ENCODE results near the gene MPC2. TPM values are rescaled to one million over a fixed set of nuclear protein-coding genes. Genes with fewer than 3 reads are reported as not detected.
"Not testable (repeated sequence)": the region's sequence is repeated elsewhere in the genome, so short reads cannot be mapped to it uniquely, and the experiment has no call there.

Gene MPC2
- total RNA-seq, 1 donor from 2014 or later: 81.3 TPM

GRCh38 chr1:167935216-167936067, 1.4 kb downstream of the MPC2 start:
- no peaks in the 10 kb centered on the region for H3K9me3 Mint-ChIP-seq (ENCODE audit: low read depth)
- peak overlapping the region; percentile 98 for H3K4me3 Mint-ChIP-seq (ENCODE audit: low read depth)
- DNase-seq (ENCODE audit: low spot score, unreplicated experiment): no peak
- no peaks in the 10 kb centered on the region for H3K27me3 Mint-ChIP-seq
- TF ChIP-seq CTCF (IDR thresholded peaks at IDR 0.05; ENCODE audit: unreplicated experiment): peak; percentile 4
- no peaks in the 10 kb centered on the region for H3K36me3 Mint-ChIP-seq (ENCODE audit: insufficient read depth)
- H3K4me1 Mint-ChIP-seq (ENCODE audit: low read depth): peaks cover 27% of the 10 kb centered on the region
- peak overlapping the region; percentile 100 for H3K27ac Mint-ChIP-seq

- TF ChIP-seq CTCF (IDR thresholded peaks at IDR 0.05; ENCODE audit: unreplicated experiment): no peak
- Mint-ChIP-seq H3K9me3 (ENCODE audit: low read depth) (no peaks in the 10 kb centered on the region), H3K4me1 (ENCODE audit: low read depth) (peaks cover 33% of the 10 kb centered on the region), H3K36me3 (ENCODE audit: insufficient read depth) (no peaks in the 10 kb centered on the region), H3K27ac (peak overlapping the region; percentile 100), H3K4me3 (ENCODE audit: low read depth) (peak overlapping the region; percentile 98), H3K27me3 (no peaks in the 10 kb centered on the region)
- DNase-seq (ENCODE audit: low spot score, unreplicated experiment): no peak
These were observed 2.3 kb downstream of the MPC2 start for GRCh38 chr1:167934426-167935215.

- peak overlapping the region; percentile 98 for H3K4me3 Mint-ChIP-seq (ENCODE audit: low read depth)
- H3K4me1 Mint-ChIP-seq (ENCODE audit: low read depth): peaks cover 34% of the 10 kb centered on the region
- no peak for TF ChIP-seq CTCF (IDR thresholded peaks at IDR 0.05; ENCODE audit: unreplicated experiment)
These were observed 3.1 kb downstream of the MPC2 start for GRCh38 chr1:167933788-167934187.

GRCh38 chr1:167929725-167930124, 7.1 kb downstream of the MPC2 start:
- no peak overlapping the region for H3K4me3 Mint-ChIP-seq (ENCODE audit: low read depth)
- no peak for TF ChIP-seq CTCF (IDR thresholded peaks at IDR 0.05; ENCODE audit: unreplicated experiment)
- no peaks in the 10 kb centered on the region for H3K9me3 Mint-ChIP-seq (ENCODE audit: low read depth)
- no peak for DNase-seq (ENCODE audit: low spot score, unreplicated experiment)
- peaks cover 51% of the 10 kb centered on the region for H3K4me1 Mint-ChIP-seq (ENCODE audit: low read depth)
- no peaks in the 10 kb centered on the region for H3K36me3 Mint-ChIP-seq (ENCODE audit: insufficient read depth)
- H3K27me3 Mint-ChIP-seq: no peaks in the 10 kb centered on the region
- H3K27ac Mint-ChIP-seq: peak overlapping the region; percentile 71

More at GRCh38 chr1:167933788-167934187, 3.1 kb downstream of the MPC2 start:
- Mint-ChIP-seq H3K36me3 (ENCODE audit: insufficient read depth) (no peaks in the 10 kb centered on the region), H3K27me3 (no peaks in the 10 kb centered on the region), H3K27ac (peak overlapping the region; percentile 46), H3K9me3 (ENCODE audit: low read depth) (no peaks in the 10 kb centered on the region)
- no peak for DNase-seq (ENCODE audit: low spot score, unreplicated experiment)

GRCh38 chr1:167928919-167929318, 8.0 kb downstream of the MPC2 start:
- H3K4me3 Mint-ChIP-seq (ENCODE audit: low read depth); H3K36me3 Mint-ChIP-seq (ENCODE audit: insufficient read depth); H3K27ac Mint-ChIP-seq; H3K9me3 Mint-ChIP-seq (ENCODE audit: low read depth); H3K27me3 Mint-ChIP-seq; DNase-seq (ENCODE audit: low spot score, unreplicated experiment): not testable (repeated sequence)
- H3K4me1 Mint-ChIP-seq (ENCODE audit: low read depth): peaks cover 44% of the 10 kb centered on the region

Measured in progenitor cell of endocrine pancreas (in vitro differentiated cells).